Breast epithelium (tissue), 4 donors: ENCODE data around the gene CA10. TPM values are rescaled to one million over a fixed set of nuclear protein-coding genes. Genes with fewer than 3 reads are reported as not detected.

ENCODE experiments used
- DNase-seq, 2 donors: peaks; one replicate each; pipeline ENCODE4 v3.0.0-alpha.2; 2019; ENCODE audit warnings: low spot score in 2 of 2
- H3K27ac ChIP-seq, 2 donors: fragments of 200-600 bp; sonication (generic) in 1 of 2; one replicate each; pipeline ENCODE4 v1.5.1; 2016 to 2019; ENCODE audit warnings: mild to moderate bottlenecking in 1 of 2
- H3K27me3 ChIP-seq, 2 donors: fragments of 200-600 bp; sonication (generic) in 1 of 2; one replicate each; pipeline versions ENCODE4 v1.5.1 to v1.6.0; 2017 to 2019; ENCODE audit warnings: control low read depth in 1 of 2, mild to moderate bottlenecking in 1 of 2
- H3K36me3 ChIP-seq: fragments of 200-600 bp; one replicate; pipeline ENCODE4 v1.5.1; 2019
- H3K4me1 ChIP-seq, 2 donors: fragments of 200-600 bp; sonication (generic); one replicate each; pipeline ENCODE4 v1.5.1; 2016 to 2019; ENCODE audit warnings: control low read depth in 1 of 2
- H3K4me3 ChIP-seq, 3 donors: fragments of 200-600 bp; sonication (generic); 1 replicate in 2 of 3; 2 replicates in 1 of 3; pipeline ENCODE4 v1.5.1; 2016 to 2019; ENCODE audit warnings: mild to moderate bottlenecking in 3 of 3, moderate library complexity in 2 of 3
- H3K9me3 ChIP-seq, 2 donors: fragments of 200-600 bp; sonication (generic) in 1 of 2; one replicate each; pipeline ENCODE4 v1.5.1; 2016 to 2019; ENCODE audit warnings: control low read depth in 1 of 2
- CTCF ChIP-seq, 3 donors: fragments of 450-650 bp; IDR thresholded peaks; one replicate each; pipeline ENCODE4 v1.5.1; 2016 to 2017; ENCODE audit warnings: antibody characterized with exemption in 3 of 3, mild to moderate bottlenecking in 3 of 3, moderate library complexity in 3 of 3
- POLR2A ChIP-seq: fragments of 450-650 bp; IDR thresholded peaks from one replicate; pipeline ENCODE4 v1.6.1; 2016; ENCODE audit warnings: antibody characterized with exemption, mild to moderate bottlenecking, moderate library complexity
- POLR2AphosphoS5 ChIP-seq, 3 donors: sonication (generic); formaldehyde crosslinking; IDR thresholded peaks; one replicate each; pipeline ENCODE4 v1.6.1; 2017; ENCODE audit warnings: antibody characterized with exemption in 3 of 3
- intact Hi-C: fragments of 100-400 bp; cut with DNase I; formaldehyde crosslinking; loops from one replicate; pipeline ENCODE4 v1.15.1; 2023; ENCODE audit warnings: low total_unique reads
- total RNA-seq, 3 donors: library from RNA; depleted of rRNA; stranded (reverse); fragments of >200 nt; gene quantifications; one replicate each; pipeline ENCODE4 v1.1.0, GENCODE V29; 2016

CA10 gene
- total RNA-seq, 3 donors from 2014 or later = not detected

GRCh38 chr17:51703361-51704341, 454.9 kb downstream of the CA10 start:
- Histone ChIP-seq H3K9me3 (no peaks in the 10 kb centered on the region), H3K27ac (peak overlapping the region; percentile 15 to 41), H3K4me3 (no peak overlapping the region), H3K27me3 (no peaks in the 10 kb centered on the region), H3K4me1 (peaks cover 0 to 4% of the 10 kb centered on the region in 2 donors), H3K36me3 (no peaks in the 10 kb centered on the region)
- intact Hi-C loops = no loop called here
- no peak for TF ChIP-seq POLR2A
- no peak for TF ChIP-seq CTCF (IDR thresholded peaks at IDR 0.05)
- peak in 1 of 3 donors; percentile 37 for TF ChIP-seq POLR2AphosphoS5 (IDR thresholded peaks at IDR 0.05)
- peak; percentile 70 to 74 for DNase-seq

GRCh38 chr17:51702963-51703360, 455.6 kb downstream of the CA10 start:
- intact Hi-C loops = no loop called here
- Histone ChIP-seq H3K27ac (no peak overlapping the region), H3K27me3 (no peaks in the 10 kb centered on the region), H3K4me1 (peaks cover 0 to 4% of the 10 kb centered on the region in 2 donors), H3K4me3 (no peak overlapping the region), H3K9me3 (no peaks in the 10 kb centered on the region), H3K36me3 (no peaks in the 10 kb centered on the region)
- DNase-seq = no peak
- no peak for TF ChIP-seq POLR2AphosphoS5 (IDR thresholded peaks at IDR 0.05)
- no peak for TF ChIP-seq POLR2A
- no peak for TF ChIP-seq CTCF (IDR thresholded peaks at IDR 0.05)

GRCh38 chr17:51701501-51701900, 457.0 kb downstream of the CA10 start:
- H3K4me1 ChIP-seq = peaks cover 0 to 4% of the 10 kb centered on the region in 2 donors
- no peaks in the 10 kb centered on the region for H3K27me3 ChIP-seq
- no peak for DNase-seq
- no peaks in the 10 kb centered on the region for H3K9me3 ChIP-seq
- intact Hi-C loops = no loop called here
- no peak overlapping the region for H3K4me3 ChIP-seq
- no peak for TF ChIP-seq CTCF (IDR thresholded peaks at IDR 0.05)
- no peak overlapping the region for H3K27ac ChIP-seq
- no peaks in the 10 kb centered on the region for H3K36me3 ChIP-seq

GRCh38 chr17:51700011-51700760, 458.3 kb downstream of the CA10 start:
- DNase-seq = no peak
- TF ChIP-seq CTCF (IDR thresholded peaks at IDR 0.05) = no peak
- TF ChIP-seq POLR2A = no peak
- no peak for TF ChIP-seq POLR2AphosphoS5 (IDR thresholded peaks at IDR 0.05)
- no peak overlapping the region for H3K4me3 ChIP-seq
- H3K36me3 ChIP-seq = no peaks in the 10 kb centered on the region
- H3K4me1 ChIP-seq = peaks cover 0 to 4% of the 10 kb centered on the region in 2 donors
- H3K9me3 ChIP-seq = no peaks in the 10 kb centered on the region
- H3K27ac ChIP-seq = no peak overlapping the region
- no peaks in the 10 kb centered on the region for H3K27me3 ChIP-seq
- intact Hi-C loops = no loop called here

- Histone ChIP-seq H3K4me1 (peaks cover 0 to 4% of the 10 kb centered on the region in 2 donors), H3K27me3 (no peaks in the 10 kb centered on the region), H3K36me3 (no peaks in the 10 kb centered on the region), H3K27ac (no peak overlapping the region), H3K9me3 (no peaks in the 10 kb centered on the region), H3K4me3 (no peak overlapping the region)
- TF ChIP-seq POLR2A (no peak), CTCF (IDR thresholded peaks at IDR 0.05) (no peak), POLR2AphosphoS5 (IDR thresholded peaks at IDR 0.05) (no peak)
- intact Hi-C loops = no loop called here
- no peak for DNase-seq
Observed at GRCh38 chr17:51699303-51699702, 459.2 kb downstream of the CA10 start.
